ENCODE results near the gene VSTM5.

DNA sequence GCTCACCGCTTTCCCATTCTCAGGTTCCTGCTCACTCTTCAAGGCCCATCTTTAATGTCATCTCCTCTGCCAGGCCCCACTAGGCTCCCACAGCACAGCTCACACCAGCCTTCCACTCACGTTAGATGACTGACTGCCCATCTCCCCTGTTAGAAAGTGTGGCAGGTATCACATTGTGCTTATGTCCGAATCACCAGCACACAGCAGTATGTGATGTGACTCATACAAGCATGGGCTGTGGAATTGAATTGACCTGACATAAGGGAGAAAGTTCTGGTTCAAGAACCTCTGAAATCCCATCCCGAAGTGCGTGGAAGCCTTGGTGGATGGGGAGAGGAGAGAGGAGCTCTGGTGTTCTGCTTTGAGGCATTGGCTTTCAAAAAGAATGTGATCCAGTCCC is 6.5 kb downstream of the VSTM5 start:
- TF ChIP-seq, protein P1, sequence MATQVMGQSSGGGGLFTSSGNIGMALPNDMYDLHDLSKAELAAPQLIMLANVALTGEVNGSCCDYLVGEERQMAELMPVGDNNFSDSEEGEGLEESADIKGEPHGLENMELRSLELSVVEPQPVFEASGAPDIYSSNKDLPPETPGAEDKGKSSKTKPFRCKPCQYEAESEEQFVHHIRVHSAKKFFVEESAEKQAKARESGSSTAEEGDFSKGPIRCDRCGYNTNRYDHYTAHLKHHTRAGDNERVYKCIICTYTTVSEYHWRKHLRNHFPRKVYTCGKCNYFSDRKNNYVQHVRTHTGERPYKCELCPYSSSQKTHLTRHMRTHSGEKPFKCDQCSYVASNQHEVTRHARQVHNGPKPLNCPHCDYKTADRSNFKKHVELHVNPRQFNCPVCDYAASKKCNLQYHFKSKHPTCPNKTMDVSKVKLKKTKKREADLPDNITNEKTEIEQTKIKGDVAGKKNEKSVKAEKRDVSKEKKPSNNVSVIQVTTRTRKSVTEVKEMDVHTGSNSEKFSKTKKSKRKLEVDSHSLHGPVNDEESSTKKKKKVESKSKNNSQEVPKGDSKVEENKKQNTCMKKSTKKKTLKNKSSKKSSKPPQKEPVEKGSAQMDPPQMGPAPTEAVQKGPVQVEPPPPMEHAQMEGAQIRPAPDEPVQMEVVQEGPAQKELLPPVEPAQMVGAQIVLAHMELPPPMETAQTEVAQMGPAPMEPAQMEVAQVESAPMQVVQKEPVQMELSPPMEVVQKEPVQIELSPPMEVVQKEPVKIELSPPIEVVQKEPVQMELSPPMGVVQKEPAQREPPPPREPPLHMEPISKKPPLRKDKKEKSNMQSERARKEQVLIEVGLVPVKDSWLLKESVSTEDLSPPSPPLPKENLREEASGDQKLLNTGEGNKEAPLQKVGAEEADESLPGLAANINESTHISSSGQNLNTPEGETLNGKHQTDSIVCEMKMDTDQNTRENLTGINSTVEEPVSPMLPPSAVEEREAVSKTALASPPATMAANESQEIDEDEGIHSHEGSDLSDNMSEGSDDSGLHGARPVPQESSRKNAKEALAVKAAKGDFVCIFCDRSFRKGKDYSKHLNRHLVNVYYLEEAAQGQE (IDR thresholded peaks at IDR 0.05; ENCODE audit: low read depth) = no peak
- TF ChIP-seq EP300 (IDR thresholded peaks at IDR 0.05; ENCODE audit: borderline replicate concordance) = no peak
- no peak for TF ChIP-seq EGR1 (IDR thresholded peaks at IDR 0.05)
- no peak for TF ChIP-seq NFIC (IDR thresholded peaks at IDR 0.05)

Data from Ishikawa (cell line).